Ovary (tissue), 9 donors: ENCODE results near the gene PRKCH. TPM values are rescaled to one million over a fixed set of nuclear protein-coding genes. Genes with fewer than 3 reads are reported as not detected.

Experiments
- DNase-seq, 5 donors: peaks; one replicate each; pipeline ENCODE4 v3.0.0-alpha.2; 2019 to 2020
- H3K27ac ChIP-seq, 2 donors: fragments of 200-600 bp; one replicate each; pipeline versions ENCODE4 v1.5.1 to v1.8.0; 2019 to 2022
- H3K27me3 ChIP-seq: fragments of 200-600 bp; one replicate; pipeline ENCODE4 v1.8.0; 2022
- H3K36me3 ChIP-seq: fragments of 200-600 bp; sonication (generic); one replicate; pipeline ENCODE4 v1.5.1; 2019
- H3K4me1 ChIP-seq: one replicate; pipeline ENCODE4 v1.8.1; 2013; ENCODE audit warnings: mild to moderate bottlenecking, moderate library complexity; ENCODE audit not compliant: insufficient read depth
- H3K4me3 ChIP-seq: fragments of 200-600 bp; sonication (generic); one replicate; pipeline ENCODE4 v1.5.1; 2017
- H3K9me3 ChIP-seq, 2 donors: fragments of 200-600 bp in 1 of 2; sonication (generic) in 1 of 2; one replicate each; pipeline versions ENCODE4 v1.5.1 to v1.8.1; 2013 to 2019; ENCODE audit warnings: mild to moderate bottlenecking in 1 of 2, moderate library complexity in 1 of 2
- EP300 ChIP-seq: sonication (generic); formaldehyde crosslinking; IDR thresholded peaks from one replicate; pipeline ENCODE4 v1.6.1; 2017; ENCODE audit warnings: antibody characterized with exemption
- POLR2A ChIP-seq: fragments of 450-650 bp; IDR thresholded peaks from one replicate; pipeline ENCODE4 v1.6.1; 2017; ENCODE audit warnings: antibody characterized with exemption, mild to moderate bottlenecking, moderate library complexity
- WGBS, 3 donors: extraction: QIAGEN DNeasy Blood & Tissue Kit in 1 of 3; methylation state at CpG; one replicate each; pipeline versions ENCODE4 v1.1.5 to v1.1.7; 2013 to 2017; 5-methylcytosine and 5-hydroxymethylcytosine counted together
- intact Hi-C, 4 donors: fragments of 100-400 bp; cut with DNase I; formaldehyde crosslinking; loops; one replicate each; pipeline versions ENCODE4 v1.11.0 to v1.15.1; 2022 to 2023
- polyA plus RNA-seq, 2 donors: library from polyadenylated mRNA; stranded (reverse); fragments of 200-250 nt in 1 of 2; fragments of 350-450 nt in 1 of 2; fragmentation: Illumina TruSeq in 1 of 2; extraction: RNeasy Lipid Tissue Mini Kit (QIAGEN cat#74804) in 1 of 2; gene quantifications; one replicate each; pipeline ENCODE4 v1.2.3, GENCODE V29; 2013 to 2014
- total RNA-seq, 7 donors: library from RNA; depleted of rRNA in 2 of 7; stranded (reverse); fragments of >200 nt in 2 of 7; fragmentation: NEBNext Ultra II Directional in 3 of 7; extraction: Animal tissue kit (Norgen Biotek cat#: 25700) in 3 of 7; gene quantifications; one replicate each; pipeline versions ENCODE4 v1.1.0 to v1.2.4, GENCODE V29; 2016 to 2023
- TF ChIP-seq, protein P1 (sequence below), 3 donors: fragments of 450-650 bp in 2 of 3; fragments of 200-600 bp in 1 of 3; IDR thresholded peaks; one replicate each; pipeline versions ENCODE4 v1.5.1 to v1.8.0; 2016 to 2022; ENCODE audit warnings: antibody characterized with exemption in 3 of 3, mild to moderate bottlenecking in 1 of 3
- donor health status: DM: no; HTN: no; CAD: no; lungs with moderate emphysema.
- donor health status: DM: no; HTN: no; CAD: no.
- donor health status: Bipolar disorder and iron deficiency.
- donor health status: DM: yes; HTN: yes; CAD: no.
- donor health status: DM: no; HTN: no; CAD: no.
- donor health status: DM: yes; HTN: yes; CAD: no.

The PRKCH gene
- total and polyA plus RNA-seq, 9 donors: 8.4 to 47.6 (median 15.9) TPM

DNA sequence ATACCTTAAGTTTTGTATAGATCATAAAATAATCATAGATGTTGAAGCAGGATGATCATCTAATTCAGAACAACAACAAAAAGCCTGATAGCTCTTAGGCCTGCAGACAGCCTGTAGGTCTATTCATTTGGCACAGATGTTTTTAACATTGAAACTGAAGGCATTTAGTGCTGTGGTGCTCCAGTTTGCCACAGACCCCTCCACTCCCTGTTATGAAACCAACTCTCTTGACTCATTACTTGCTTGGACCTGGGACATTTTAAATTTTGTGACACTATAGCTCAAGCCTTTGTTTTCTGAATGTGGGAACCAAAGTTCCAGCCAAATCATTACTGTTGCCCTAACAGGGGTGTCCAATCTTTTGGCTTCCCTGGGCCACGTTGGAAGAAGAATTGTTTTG lies 9.1 kb downstream of the PRKCH start:
- H3K4me1 ChIP-seq: no peaks in the 10 kb centered on the region
- TF ChIP-seq, protein P1, sequence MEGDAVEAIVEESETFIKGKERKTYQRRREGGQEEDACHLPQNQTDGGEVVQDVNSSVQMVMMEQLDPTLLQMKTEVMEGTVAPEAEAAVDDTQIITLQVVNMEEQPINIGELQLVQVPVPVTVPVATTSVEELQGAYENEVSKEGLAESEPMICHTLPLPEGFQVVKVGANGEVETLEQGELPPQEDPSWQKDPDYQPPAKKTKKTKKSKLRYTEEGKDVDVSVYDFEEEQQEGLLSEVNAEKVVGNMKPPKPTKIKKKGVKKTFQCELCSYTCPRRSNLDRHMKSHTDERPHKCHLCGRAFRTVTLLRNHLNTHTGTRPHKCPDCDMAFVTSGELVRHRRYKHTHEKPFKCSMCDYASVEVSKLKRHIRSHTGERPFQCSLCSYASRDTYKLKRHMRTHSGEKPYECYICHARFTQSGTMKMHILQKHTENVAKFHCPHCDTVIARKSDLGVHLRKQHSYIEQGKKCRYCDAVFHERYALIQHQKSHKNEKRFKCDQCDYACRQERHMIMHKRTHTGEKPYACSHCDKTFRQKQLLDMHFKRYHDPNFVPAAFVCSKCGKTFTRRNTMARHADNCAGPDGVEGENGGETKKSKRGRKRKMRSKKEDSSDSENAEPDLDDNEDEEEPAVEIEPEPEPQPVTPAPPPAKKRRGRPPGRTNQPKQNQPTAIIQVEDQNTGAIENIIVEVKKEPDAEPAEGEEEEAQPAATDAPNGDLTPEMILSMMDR (IDR thresholded peaks at IDR 0.05): no peak
- TF ChIP-seq POLR2A (no peak), EP300 (no peak)
- intact Hi-C loops: no loop called here
- no peak overlapping the region for H3K27ac ChIP-seq
- WGBS, 3 donors: 28 to 35% (median 29%) methylated on average over 1 of the region's 1 CpG
- no peaks in the 10 kb centered on the region for H3K36me3 ChIP-seq
- no peak for DNase-seq
- H3K27me3 ChIP-seq: no peaks in the 10 kb centered on the region
- no peaks in the 10 kb centered on the region for H3K9me3 ChIP-seq
- no peak overlapping the region for H3K4me3 ChIP-seq

DNA sequence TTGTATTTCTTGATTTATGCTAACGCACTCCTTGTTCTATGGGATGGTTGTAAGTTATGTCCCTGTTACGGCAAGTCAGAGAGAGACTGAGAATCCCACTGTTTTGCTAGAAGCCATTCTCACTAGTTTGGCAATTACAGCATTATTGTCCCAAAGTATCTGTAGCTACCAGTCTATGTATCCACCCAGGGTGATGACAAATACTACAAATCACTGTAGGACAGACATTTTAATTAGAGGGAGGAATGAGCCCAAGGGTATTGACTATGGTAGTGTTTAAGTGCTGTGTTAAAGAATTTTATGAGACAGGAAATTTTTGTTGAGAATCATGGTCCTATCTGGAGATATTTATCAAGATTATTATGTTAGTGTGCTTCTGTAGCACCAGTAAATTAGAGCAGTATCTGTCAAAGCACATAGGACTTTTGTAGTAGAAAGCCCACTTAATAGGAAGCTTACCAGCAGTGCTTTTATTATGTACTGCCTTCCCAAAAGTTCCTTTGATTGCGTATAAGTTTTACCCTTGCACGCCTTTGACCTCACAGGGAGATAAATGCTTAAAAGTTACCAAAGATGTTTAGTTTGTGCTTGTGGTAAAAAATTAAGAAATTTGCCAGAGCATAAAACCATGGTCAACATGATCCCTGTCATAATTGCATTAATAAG lies 10.7 kb downstream of the PRKCH start:
- no peaks in the 10 kb centered on the region for H3K4me1 ChIP-seq
- TF ChIP-seq, protein P1 (IDR thresholded peaks at IDR 0.05): no peak
- H3K27me3 ChIP-seq: no peaks in the 10 kb centered on the region
- no peaks in the 10 kb centered on the region for H3K9me3 ChIP-seq
- H3K27ac ChIP-seq: no peak overlapping the region
- no peaks in the 10 kb centered on the region for H3K36me3 ChIP-seq
- intact Hi-C loops: no loop called here
- DNase-seq: no peak
- no peak overlapping the region for H3K4me3 ChIP-seq
- WGBS, 3 donors: 66 to 71% (median 69%) methylated on average over 4 of the region's 4 CpGs

DNA sequence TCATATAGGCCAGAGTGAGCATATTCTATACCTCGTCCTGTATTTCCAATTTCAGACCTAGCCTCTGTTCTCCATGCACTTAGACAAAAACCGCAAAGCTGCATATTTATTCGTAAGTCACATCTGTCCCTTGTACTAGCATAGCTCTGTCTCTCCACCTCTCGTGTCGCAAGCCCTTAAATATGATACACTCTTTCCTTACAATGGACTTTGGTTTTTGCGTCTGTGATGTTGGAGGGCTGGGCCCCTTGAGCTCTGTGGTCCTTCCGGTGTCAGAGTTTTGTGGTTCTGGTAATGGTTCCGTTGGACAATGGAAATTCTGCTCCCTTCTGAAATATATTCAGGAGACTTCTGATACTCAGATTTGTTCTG lies 11.3 kb downstream of the PRKCH start:
- no peak overlapping the region for H3K4me3 ChIP-seq
- no peak for DNase-seq
- 89 to 94% (median 91%) methylated on average over 8 of the region's 8 CpGs for WGBS, 3 donors
- H3K4me1 ChIP-seq: no peaks in the 10 kb centered on the region
- no peaks in the 10 kb centered on the region for H3K9me3 ChIP-seq
- intact Hi-C loops: no loop called here
- no peaks in the 10 kb centered on the region for H3K27me3 ChIP-seq
- no peak for TF ChIP-seq POLR2A
- TF ChIP-seq EP300: no peak
- TF ChIP-seq, protein P1 (IDR thresholded peaks at IDR 0.05): no peak
- H3K27ac ChIP-seq: no peak overlapping the region
- no peaks in the 10 kb centered on the region for H3K36me3 ChIP-seq

DNA sequence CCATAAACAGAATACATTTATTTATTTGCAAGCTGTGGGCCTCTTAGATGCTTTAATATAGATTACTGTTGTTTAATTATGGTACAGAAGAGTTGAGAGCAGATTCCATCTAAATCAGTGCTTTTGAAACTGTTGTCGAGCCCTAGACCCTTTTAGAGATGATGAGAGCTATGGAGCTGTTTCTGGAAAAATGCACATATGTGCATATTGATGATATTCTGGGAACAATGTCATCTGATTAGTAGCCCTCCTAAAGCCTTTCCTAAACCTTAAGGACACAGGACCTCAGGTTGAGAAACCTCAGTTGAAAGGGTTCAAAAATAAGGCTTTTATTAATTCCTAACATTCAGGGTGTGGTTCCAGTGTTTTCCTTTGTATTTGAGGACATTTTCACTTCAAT lies 11.7 kb downstream of the PRKCH start:
- Histone ChIP-seq H3K27ac (no peak overlapping the region), H3K9me3 (no peaks in the 10 kb centered on the region), H3K4me3 (no peak overlapping the region), H3K27me3 (no peaks in the 10 kb centered on the region), H3K36me3 (no peaks in the 10 kb centered on the region), H3K4me1 (no peaks in the 10 kb centered on the region)
- TF ChIP-seq, protein P1 (IDR thresholded peaks at IDR 0.05): no peak
- TF ChIP-seq EP300: no peak
- no peak for TF ChIP-seq POLR2A
- DNase-seq: no peak
- WGBS, 3 donors: 90 to 97% (median 90%) methylated on average over 1 of the region's 1 CpG
- intact Hi-C loops: no loop called here
